HG02943 (cell line): Measurements from ENCODE around the gene CDH26.

Source experiments
- ATAC-seq: cut with Tn5 transposase; IDR thresholded peaks from one replicate; pipeline ENCODE4 v1.9.1; 2021; ENCODE audit warnings: mild to moderate bottlenecking, low read depth, moderate library complexity; ENCODE audit not compliant: unreplicated experiment

Gene CDH26

DNA sequence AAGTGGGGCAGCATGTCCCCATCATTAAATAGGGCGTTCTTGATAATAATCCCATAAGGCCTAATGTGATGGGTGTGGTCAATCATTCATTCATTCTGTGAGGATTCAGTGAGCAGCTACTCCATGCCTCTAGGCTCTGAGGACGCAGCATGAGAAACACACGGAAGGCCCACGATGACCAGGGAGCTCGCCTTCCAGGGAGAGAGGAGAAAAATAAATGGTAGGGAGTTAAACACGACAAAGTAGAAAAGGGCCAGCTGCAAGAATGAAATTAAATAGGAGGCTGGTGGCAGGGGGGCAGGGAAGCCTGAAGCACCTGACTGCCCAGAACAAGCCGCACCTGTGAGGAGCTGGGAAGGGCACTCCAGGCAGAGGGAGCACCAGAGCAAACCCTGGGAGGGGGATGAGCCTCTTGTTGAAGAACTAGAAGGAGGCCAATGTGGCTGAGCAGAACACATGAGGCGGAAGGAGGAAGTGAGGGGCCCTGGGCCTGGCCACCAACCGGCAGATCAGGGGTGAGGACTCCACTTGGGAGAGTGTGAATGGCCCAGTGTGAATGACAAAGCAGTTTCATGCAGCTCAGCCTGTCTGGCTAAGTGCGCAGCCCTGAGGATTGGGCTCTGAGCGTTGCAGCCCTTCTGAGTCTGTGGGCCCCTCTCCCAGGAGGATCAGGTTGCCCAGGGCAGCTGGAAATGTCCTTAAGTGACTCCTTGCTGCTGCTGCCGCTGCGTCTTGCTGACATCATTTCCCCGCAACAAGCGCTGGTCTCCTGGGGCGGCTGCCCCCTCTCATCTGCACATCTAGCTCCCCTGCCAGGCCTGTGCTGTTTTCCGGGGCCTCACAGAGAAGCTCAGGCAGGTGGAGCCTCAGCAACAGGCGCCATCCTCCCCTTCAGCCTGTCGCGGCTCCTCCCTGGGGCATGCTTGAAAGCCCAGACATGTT, 99.9 kb downstream of the CDH26 start:
- no peak for ATAC-seq

DNA sequence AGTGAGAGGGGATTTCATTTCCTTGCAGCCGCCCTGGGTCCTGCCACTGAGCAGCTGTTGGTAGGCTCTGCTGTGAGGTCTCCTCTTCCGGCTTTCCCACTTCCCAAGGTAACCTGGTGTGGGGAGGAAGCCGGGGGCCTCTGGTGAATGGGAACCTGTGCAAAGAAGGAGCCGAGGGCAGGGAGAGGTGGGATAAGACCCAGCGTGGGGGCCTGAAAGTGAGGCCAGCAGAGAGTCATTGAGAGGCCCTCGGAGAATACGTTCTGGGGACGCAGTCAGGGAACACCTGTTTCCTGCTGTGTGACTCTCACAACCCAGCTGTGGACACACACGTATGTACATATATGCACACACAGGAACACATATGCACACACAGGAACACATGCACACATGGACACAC, 100.7 kb downstream of the CDH26 start:
- no peak for ATAC-seq

DNA sequence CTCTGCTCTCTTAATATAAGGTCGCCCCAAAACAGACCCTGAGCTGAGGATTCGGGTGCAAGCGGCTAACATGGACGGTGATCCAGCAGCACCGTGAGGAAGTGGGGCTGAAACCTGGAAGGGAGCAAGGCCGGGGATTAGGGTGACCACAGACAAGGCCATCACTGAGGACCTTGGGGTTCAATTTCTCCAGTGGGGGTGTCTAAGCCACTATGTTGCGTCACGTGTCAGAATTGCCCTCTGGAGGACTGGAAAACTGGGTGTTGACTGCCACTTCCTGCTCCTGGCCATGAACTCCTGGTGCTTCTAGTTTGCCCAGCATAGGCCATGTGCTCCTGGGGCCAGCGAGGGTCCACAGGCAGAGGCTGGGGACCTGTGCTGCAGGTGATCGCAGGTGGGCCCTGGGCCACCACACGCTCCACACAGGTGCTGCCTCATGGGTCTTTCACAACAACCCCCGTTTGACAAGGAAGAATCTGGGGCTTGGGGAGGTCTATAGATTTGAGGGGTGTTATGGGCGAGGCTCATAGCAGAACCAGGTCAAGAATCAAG, 101.9 kb downstream of the CDH26 start:
- no peak for ATAC-seq

DNA sequence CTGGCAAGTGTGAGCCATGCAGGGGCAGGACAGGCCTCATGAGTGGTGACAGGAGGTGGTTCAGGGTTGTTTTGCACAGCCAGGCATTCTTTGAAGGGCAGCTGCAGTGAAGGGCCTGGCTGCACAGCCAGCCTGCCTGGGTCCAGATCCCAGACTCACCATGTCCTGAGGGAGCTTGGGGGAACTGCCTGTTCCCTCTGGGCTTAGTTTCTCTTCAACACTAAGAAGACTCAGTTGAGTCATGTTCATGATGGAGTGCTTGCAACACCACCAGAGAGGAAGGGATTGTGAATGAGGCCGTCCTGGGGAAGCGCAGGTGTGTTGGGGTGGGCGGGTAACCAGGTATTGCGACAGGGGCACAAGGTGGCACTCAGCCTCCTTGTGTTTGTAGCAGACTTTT, 102.4 kb downstream of the CDH26 start:
- no peak for ATAC-seq

DNA sequence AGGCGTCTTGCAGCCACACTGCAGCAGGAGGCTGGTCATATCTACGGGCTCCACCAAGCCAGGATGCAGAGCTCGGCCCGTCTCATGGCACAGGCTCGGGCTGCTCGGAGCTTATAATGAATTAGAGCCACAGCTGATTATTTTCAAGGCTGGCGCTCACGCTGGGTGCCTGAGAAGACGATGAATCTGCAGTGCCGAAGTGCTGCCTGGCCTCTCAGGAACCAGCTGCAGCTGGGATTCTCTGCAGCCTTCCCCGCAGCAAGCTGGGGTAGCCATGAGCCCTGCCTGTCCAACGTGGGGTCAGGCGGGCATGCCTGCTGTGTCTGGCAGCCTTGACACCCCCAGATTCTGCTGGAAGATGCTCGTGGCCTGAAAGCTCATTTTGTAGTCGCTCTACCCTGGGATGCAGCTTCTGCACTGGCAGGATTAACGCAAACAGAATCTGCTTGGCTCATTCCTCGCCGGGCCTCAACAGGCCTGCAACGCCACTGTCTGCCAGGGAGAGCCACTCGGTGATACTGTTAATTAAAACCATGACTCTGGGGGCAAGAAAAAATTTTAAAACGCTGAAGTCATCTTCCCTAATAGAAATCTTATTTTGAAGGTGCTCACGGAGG, 104.3 kb downstream of the CDH26 start:
- no peak for ATAC-seq

DNA sequence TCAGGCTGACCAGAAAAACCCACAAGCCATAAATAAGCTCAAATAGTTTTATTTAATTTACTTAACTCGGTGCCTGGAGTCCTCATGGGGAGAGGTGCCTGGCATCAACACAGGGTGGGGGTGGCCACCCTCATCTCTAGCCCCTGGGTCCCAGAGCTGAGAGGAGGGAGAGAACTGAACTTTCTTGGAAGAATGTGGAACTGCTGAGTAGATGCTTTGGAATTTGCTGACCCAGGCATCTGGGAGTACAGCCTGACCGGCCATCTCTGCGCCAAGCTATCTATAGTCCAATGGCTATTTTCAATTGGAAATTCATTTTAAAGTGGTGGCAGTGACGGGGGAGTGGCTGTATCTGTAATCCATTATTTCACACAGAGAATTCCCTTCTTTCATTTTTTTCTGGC, 104.8 kb downstream of the CDH26 start:
- no peak for ATAC-seq

DNA sequence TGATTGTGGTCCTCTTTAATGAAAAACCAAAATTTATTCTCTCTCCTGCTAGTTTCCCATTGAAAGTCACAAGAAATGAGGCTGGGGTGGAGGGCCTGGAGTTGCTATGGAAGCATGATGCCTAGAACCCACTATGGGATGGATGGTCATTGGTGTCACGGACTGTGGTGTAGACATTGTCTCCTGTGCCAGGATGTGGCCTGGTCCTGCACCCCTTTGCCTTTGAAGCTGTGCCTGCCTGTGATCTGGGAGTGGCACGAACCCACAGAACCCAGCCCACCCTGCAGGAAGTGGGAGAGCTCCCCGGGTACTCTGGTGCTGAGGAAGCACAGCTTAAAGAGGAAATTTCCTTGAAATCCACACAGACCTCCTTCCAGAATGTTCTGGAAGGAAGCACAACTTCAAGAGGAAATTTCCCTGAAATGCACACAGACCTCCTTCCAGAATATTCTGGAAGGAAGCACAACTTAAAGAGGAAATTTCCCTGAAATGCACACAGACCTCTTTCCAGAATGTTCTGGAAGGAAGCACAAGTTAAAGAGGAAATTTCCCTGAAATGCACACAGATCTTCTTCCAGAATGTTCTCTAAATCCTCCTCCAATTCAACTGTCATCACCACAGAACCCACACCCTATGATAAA, 105.6 kb downstream of the CDH26 start:
- no peak for ATAC-seq
